Measurements from ENCODE around the gene RNU1-2. TPM values are rescaled to one million over a fixed set of nuclear protein-coding genes. Genes with fewer than 3 reads are reported as not detected.
"Not testable (repeated sequence)": the region's sequence is repeated elsewhere in the genome, so short reads cannot be mapped to it uniquely, and the experiment has no call there.

Gene RNU1-2
- polyA plus RNA-seq, 3 donors: not detected

DNA sequence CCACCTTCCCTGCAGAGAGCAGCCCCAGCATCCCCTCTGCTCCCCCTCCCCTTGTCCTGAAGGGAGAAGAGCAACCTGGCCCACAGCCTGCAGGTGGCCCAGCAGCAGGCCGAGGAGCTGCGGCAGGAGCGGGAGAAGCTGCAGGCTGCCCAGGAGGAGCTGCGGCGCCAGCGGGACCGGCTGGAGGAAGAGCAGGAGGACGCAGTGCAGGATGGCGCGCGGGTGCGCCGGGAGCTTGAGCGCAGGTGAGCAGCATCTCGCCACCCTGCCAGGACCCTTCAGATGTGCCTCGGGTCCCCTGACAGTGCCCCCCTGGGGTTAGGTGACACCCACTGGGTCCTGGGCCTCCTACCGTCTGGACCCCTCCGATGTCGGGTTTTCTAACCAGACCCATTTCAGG lies 48.3 kb downstream of the RNU1-2 start:
- H3K9me3 ChIP-seq (replicated peaks in 1 of 2; ENCODE audit: control insufficient read depth in 1 of 2, insufficient read depth in 1 of 2, low read length in 2 of 2): no peaks in the 10 kb centered on the region
- H3K27ac Mint-ChIP-seq: no peak overlapping the region
- no peak overlapping the region for H3K9ac ChIP-seq (ENCODE audit: insufficient read depth, low read length, poor library complexity, severe bottlenecking)
- no peaks in the 10 kb centered on the region for H4K20me1 ChIP-seq (ENCODE audit: insufficient read depth, low read length)
- H3K36me3 Mint-ChIP-seq: peaks cover 7 to 13% of the 10 kb centered on the region in 2 donors
- no peaks in the 10 kb centered on the region for H3K4me1 Mint-ChIP-seq
- TF ChIP-seq, protein P1, sequence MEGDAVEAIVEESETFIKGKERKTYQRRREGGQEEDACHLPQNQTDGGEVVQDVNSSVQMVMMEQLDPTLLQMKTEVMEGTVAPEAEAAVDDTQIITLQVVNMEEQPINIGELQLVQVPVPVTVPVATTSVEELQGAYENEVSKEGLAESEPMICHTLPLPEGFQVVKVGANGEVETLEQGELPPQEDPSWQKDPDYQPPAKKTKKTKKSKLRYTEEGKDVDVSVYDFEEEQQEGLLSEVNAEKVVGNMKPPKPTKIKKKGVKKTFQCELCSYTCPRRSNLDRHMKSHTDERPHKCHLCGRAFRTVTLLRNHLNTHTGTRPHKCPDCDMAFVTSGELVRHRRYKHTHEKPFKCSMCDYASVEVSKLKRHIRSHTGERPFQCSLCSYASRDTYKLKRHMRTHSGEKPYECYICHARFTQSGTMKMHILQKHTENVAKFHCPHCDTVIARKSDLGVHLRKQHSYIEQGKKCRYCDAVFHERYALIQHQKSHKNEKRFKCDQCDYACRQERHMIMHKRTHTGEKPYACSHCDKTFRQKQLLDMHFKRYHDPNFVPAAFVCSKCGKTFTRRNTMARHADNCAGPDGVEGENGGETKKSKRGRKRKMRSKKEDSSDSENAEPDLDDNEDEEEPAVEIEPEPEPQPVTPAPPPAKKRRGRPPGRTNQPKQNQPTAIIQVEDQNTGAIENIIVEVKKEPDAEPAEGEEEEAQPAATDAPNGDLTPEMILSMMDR (IDR thresholded peaks at IDR 0.05): no peak
- no peak overlapping the region for H2AFZ ChIP-seq (ENCODE audit: insufficient read depth, low read depth, low read length, poor library complexity, severe bottlenecking)
- peaks cover 0 to 2% (median 0%) of the 10 kb centered on the region in 7 donors for H3K9me3 Mint-ChIP-seq
- intact Hi-C loops (cut with micrococcal nuclease): no loop called here
- no peak overlapping the region for H3K4me3 Mint-ChIP-seq
- no peak overlapping the region for H3K4me3 ChIP-seq (replicated peaks in 1 of 3; ENCODE audit: low read depth in 2 of 3, low read length in 3 of 3)
- no peak overlapping the region for H3K27ac ChIP-seq (ENCODE audit: low read depth in 1 of 2, low read length in 2 of 2)
- H3K36me3 ChIP-seq (replicated peaks in 1 of 2; ENCODE audit: control insufficient read depth in 1 of 2, insufficient read depth in 2 of 2, low read length in 2 of 2): peaks cover 0 to 8% of the 10 kb centered on the region in 2 donors
- no peaks in the 10 kb centered on the region for H3K4me1 ChIP-seq (ENCODE audit: control insufficient read depth in 1 of 2, insufficient read depth in 2 of 2, low read length in 2 of 2)
- DNase-seq: no peak
- no peak overlapping the region for H3K4me2 ChIP-seq (replicated peaks; ENCODE audit: extremely low read depth, low read length, poor library complexity, severe bottlenecking)
- no peaks in the 10 kb centered on the region for H3K79me2 ChIP-seq (ENCODE audit: insufficient read depth, low read length)
- H3K27me3 Mint-ChIP-seq (ENCODE audit: low read depth in 3 of 3): peaks cover 0 to 5% (median 1%) of the 10 kb centered on the region in 3 donors
- no peaks in the 10 kb centered on the region for H3K27me3 ChIP-seq (ENCODE audit: control insufficient read depth in 2 of 2, insufficient read depth in 2 of 2, low read length in 2 of 2)
- WGBS (ENCODE audit: insufficient coverage): 99% methylated on average over 16 of the region's 19 CpGs

DNA sequence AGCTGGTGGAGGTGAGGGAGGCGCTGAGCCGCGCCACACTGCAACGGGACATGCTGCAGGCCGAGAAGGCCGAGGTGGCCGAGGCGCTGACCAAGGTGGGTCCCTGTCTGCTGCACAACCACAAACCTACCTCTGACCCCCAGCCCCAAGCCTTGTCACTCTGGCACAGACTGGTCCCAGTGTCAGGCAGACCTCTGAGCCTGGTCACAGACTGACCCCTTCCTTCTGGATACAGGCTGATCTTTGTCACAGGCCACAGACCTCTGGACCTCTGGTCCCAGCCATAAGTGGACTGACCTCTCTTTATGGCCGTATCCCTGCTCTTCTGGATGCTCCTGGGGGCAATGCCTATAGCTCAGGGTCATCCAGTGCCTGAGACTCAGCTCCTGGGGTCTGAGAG lies 49.7 kb downstream of the RNU1-2 start:
- H3K27ac Mint-ChIP-seq; H3K4me3 Mint-ChIP-seq; H3K4me1 ChIP-seq (ENCODE audit: control insufficient read depth in 1 of 2, insufficient read depth in 2 of 2, low read length in 2 of 2); H3K4me3 ChIP-seq (replicated peaks in 1 of 3; ENCODE audit: low read depth in 2 of 3, low read length in 3 of 3); H3K79me2 ChIP-seq (ENCODE audit: insufficient read depth, low read length); H3K27ac ChIP-seq (ENCODE audit: low read depth in 1 of 2, low read length in 2 of 2); H3K36me3 ChIP-seq (replicated peaks in 1 of 2; ENCODE audit: control insufficient read depth in 1 of 2, insufficient read depth in 2 of 2, low read length in 2 of 2); H3K4me2 ChIP-seq (replicated peaks; ENCODE audit: extremely low read depth, low read length, poor library complexity, severe bottlenecking); H3K27me3 Mint-ChIP-seq (ENCODE audit: low read depth in 3 of 3); H3K27me3 ChIP-seq (ENCODE audit: control insufficient read depth in 2 of 2, insufficient read depth in 2 of 2, low read length in 2 of 2); H3K9me3 ChIP-seq (replicated peaks in 1 of 2; ENCODE audit: control insufficient read depth in 1 of 2, insufficient read depth in 1 of 2, low read length in 2 of 2); H4K20me1 ChIP-seq (ENCODE audit: insufficient read depth, low read length); H2AFZ ChIP-seq (ENCODE audit: insufficient read depth, low read depth, low read length, poor library complexity, severe bottlenecking); DNase-seq; H3K4me1 Mint-ChIP-seq; H3K9me3 Mint-ChIP-seq; intact Hi-C loops (cut with micrococcal nuclease); H3K9ac ChIP-seq (ENCODE audit: insufficient read depth, low read length, poor library complexity, severe bottlenecking): not testable (repeated sequence)
- H3K36me3 Mint-ChIP-seq: peaks cover 6 to 13% of the 10 kb centered on the region in 2 donors
- 67% methylated on average over 1 of the region's 9 CpGs for WGBS (ENCODE audit: insufficient coverage)

Small RNAs within 50 kb of the gene (small RNA-seq; reads per million reads assigned to genes)
- gene MIR3675 (ENCODE audit: insufficient read length, low read depth) (not detected), gene RNU1-2 (ENCODE audit: insufficient read length, low read depth) (not detected), gene RNU1-5P (ENCODE audit: insufficient read length, low read depth) (not detected)

Other genes starting within 250 kb of the RNU1-2 start
- not detected for gene RNU1-3, start 229.0 kb upstream of the RNU1-2 start, polyA plus RNA-seq
- gene RNU1-4, start 155.5 kb upstream of the RNU1-2 start, polyA plus RNA-seq: not detected
- 10 to 100 TPM in 1 of 3 donors, under 1 TPM in 2; 0.21 to 46.1 (median 0.69) TPM for gene CROCC, start 26.0 kb downstream of the RNU1-2 start, polyA plus RNA-seq
- not detected for gene MFAP2, start 84.6 kb downstream of the RNU1-2 start, polyA plus RNA-seq
- 10 to 100 TPM; 17.6 to 37.8 (median 19.5) TPM for gene ATP13A2, start 115.9 kb downstream of the RNU1-2 start, polyA plus RNA-seq
- 100 to 1,000 TPM; 116 to 275 (median 241) TPM for gene SDHB, start 158.1 kb downstream of the RNU1-2 start, polyA plus RNA-seq
- 10 to 100 TPM; 18.6 to 61.7 (median 32.6) TPM for gene PADI2, start 223.5 kb downstream of the RNU1-2 start, polyA plus RNA-seq

Measured in CD14-positive monocyte (primary cell).